Transverse colon (tissue), 4 donors: ENCODE measurements around the gene BIRC6.

Source experiments
- CTCF ChIP-seq, 5 experiments: fragments of 200-600 bp in 3 of 5; fragments of 450-650 bp in 2 of 5; sonication (generic) in 3 of 5; IDR thresholded peaks; 1 replicate in 2 of 5; 2 replicates in 3 of 5; pipeline ENCODE4 v1.5.1; 2016 to 2017; ENCODE audit warnings: antibody characterized with exemption in 5 of 5, inconsistent platforms in 3 of 5, mild to moderate bottlenecking in 2 of 5, moderate library complexity in 1 of 5
- EP300 ChIP-seq: sonication (generic); formaldehyde crosslinking; IDR thresholded peaks from one replicate; pipeline ENCODE4 v1.6.1; 2017; ENCODE audit warnings: antibody characterized with exemption, low read depth
- POLR2A ChIP-seq: fragments of 450-650 bp; IDR thresholded peaks from one replicate; pipeline ENCODE4 v1.6.1; 2016; ENCODE audit warnings: antibody characterized with exemption, mild to moderate bottlenecking, moderate library complexity
- POLR2AphosphoS5 ChIP-seq, 3 donors: sonication (generic); formaldehyde crosslinking; IDR thresholded peaks; one replicate each; pipeline ENCODE4 v1.6.1; 2016; ENCODE audit warnings: antibody characterized with exemption in 3 of 3

GRCh38 chr2:32446369-32446768 is 89.5 kb downstream of the BIRC6 start:
- no peak for TF ChIP-seq POLR2A
- TF ChIP-seq CTCF (IDR thresholded peaks at IDR 0.05), result no peak
- TF ChIP-seq EP300, result no peak
- TF ChIP-seq POLR2AphosphoS5 (IDR thresholded peaks at IDR 0.05), result no peak
